HFFc6 (cell line): Measurements from ENCODE around the gene ATOX1. TPM values are rescaled to one million over a fixed set of nuclear protein-coding genes. Genes with fewer than 3 reads are reported as not detected.
"Not testable (repeated sequence)": the region's sequence is repeated elsewhere in the genome, so short reads cannot be mapped to it uniquely, and the experiment has no call there.

Experiments used
- DNase-seq: peaks from one replicate; pipeline ENCODE4 v3.0.0-alpha.2; 2018
- H3K27ac Mint-ChIP-seq: 2 replicates; pipeline ENCODE4 v1.8.0; 2020; ENCODE audit warnings: mild to moderate bottlenecking, mixed read lengths
- H3K27me3 Mint-ChIP-seq: 2 replicates; pipeline ENCODE4 v1.8.0; 2021; ENCODE audit warnings: mild to moderate bottlenecking, moderate library complexity, mixed read lengths; ENCODE audit not compliant: insufficient read depth
- H3K36me3 Mint-ChIP-seq: 2 replicates; pipeline ENCODE4 v1.8.0; 2021; ENCODE audit warnings: low read depth, mixed read lengths
- H3K4me1 Mint-ChIP-seq: 2 replicates; pipeline ENCODE4 v1.8.0; 2020; ENCODE audit warnings: low read depth, mixed read lengths
- H3K4me3 Mint-ChIP-seq: 2 replicates; pipeline ENCODE4 v1.8.0; 2020; ENCODE audit warnings: mild to moderate bottlenecking, moderate library complexity, mixed read lengths
- H3K9me3 Mint-ChIP-seq: 2 replicates; pipeline ENCODE4 v1.8.0; 2020; ENCODE audit warnings: mild to moderate bottlenecking, mixed read lengths
- CTCF ChIP-seq: fragments of 200-600 bp; sonication (generic); IDR thresholded peaks from 2 replicates; pipeline ENCODE4 v1.5.0; 2021; ENCODE audit warnings: antibody characterized with exemption, mild to moderate bottlenecking
- total RNA-seq, 6 experiments: library from RNA; stranded (reverse); fragmentation: NEBNext Ultra II Directional; extraction: Animal tissue kit (Norgen Biotek cat#: 25700); gene quantifications; 2 replicates in 1 of 6; 3 replicates in 5 of 6; pipeline ENCODE4 v1.2.3, GENCODE V29; 2021

The ATOX1 gene
- total RNA-seq, 6 experiments from 2014 or later, result 148 to 185 (median 155) TPM

- Mint-ChIP-seq H3K27ac (peak overlapping the region; percentile 45), H3K9me3 (peaks cover 14% of the 10 kb centered on the region), H3K27me3 (no peaks in the 10 kb centered on the region), H3K4me3 (no peak overlapping the region), H3K4me1 (peaks cover 47% of the 10 kb centered on the region), H3K36me3 (peaks cover 13% of the 10 kb centered on the region)
- peak; percentile 82 for DNase-seq
- no peak for TF ChIP-seq CTCF
These were observed 24.9 kb downstream of the ATOX1 start for GRCh38 chr5:151733358-151734063.

GRCh38 chr5:151730381-151730780 is 28.1 kb downstream of the ATOX1 start:
- DNase-seq, result no peak
- TF ChIP-seq CTCF, result no peak

GRCh38 chr5:151729597-151729996 is 28.8 kb downstream of the ATOX1 start:
- H3K36me3 Mint-ChIP-seq, result peaks cover 18% of the 10 kb centered on the region
- peak overlapping the region; percentile 4; the same call in 1 of the 2 replicates for H3K27ac Mint-ChIP-seq
- H3K9me3 Mint-ChIP-seq, result peaks cover 21% of the 10 kb centered on the region
- H3K27me3 Mint-ChIP-seq, H3K4me3 Mint-ChIP-seq: not testable (repeated sequence)
- peak; percentile 49 for DNase-seq
- peaks cover 28% of the 10 kb centered on the region for H3K4me1 Mint-ChIP-seq

More at GRCh38 chr5:151730381-151730780, 28.1 kb downstream of the ATOX1 start:
- H3K4me1 Mint-ChIP-seq, result peaks cover 28% of the 10 kb centered on the region
- H3K9me3 Mint-ChIP-seq, result peaks cover 21% of the 10 kb centered on the region
- H3K27ac Mint-ChIP-seq, result no peak overlapping the region
- peaks cover 18% of the 10 kb centered on the region for H3K36me3 Mint-ChIP-seq
- H3K4me3 Mint-ChIP-seq, result no peak overlapping the region
- no peaks in the 10 kb centered on the region; the same call in 1 of the 2 replicates for H3K27me3 Mint-ChIP-seq

GRCh38 chr5:151724360-151724759 is 34.1 kb downstream of the ATOX1 start:
- H3K36me3 Mint-ChIP-seq, result peaks cover 8% of the 10 kb centered on the region
- H3K27me3 Mint-ChIP-seq, result no peaks in the 10 kb centered on the region; the same call in 1 of the 2 replicates
- TF ChIP-seq CTCF, result no peak
- peaks cover 32% of the 10 kb centered on the region for H3K4me1 Mint-ChIP-seq
- no peak overlapping the region for H3K4me3 Mint-ChIP-seq
- H3K27ac Mint-ChIP-seq, result no peak overlapping the region
- DNase-seq, result no peak
- peaks cover 10% of the 10 kb centered on the region for H3K9me3 Mint-ChIP-seq

GRCh38 chr5:151722546-151722945 is 35.9 kb downstream of the ATOX1 start:
- no peak overlapping the region for H3K4me3 Mint-ChIP-seq
- H3K4me1 Mint-ChIP-seq, result peaks cover 47% of the 10 kb centered on the region

More at GRCh38 chr5:151722546-151722945, 35.9 kb downstream of the ATOX1 start:
- no peak for DNase-seq
- H3K9me3 Mint-ChIP-seq, result 0 out of 2 replicates have a peak, but pooled peaks cover under 1% of the 10 kb centered on the region
- no peaks in the 10 kb centered on the region; the same call in 1 of the 2 replicates for H3K27me3 Mint-ChIP-seq
- no peak for TF ChIP-seq CTCF
- H3K36me3 Mint-ChIP-seq, result no peaks in the 10 kb centered on the region
- H3K27ac Mint-ChIP-seq, result no peak overlapping the region
